Testis (tissue), 3 donors: ENCODE results near the gene RERE. TPM values are rescaled to one million over a fixed set of nuclear protein-coding genes. Genes with fewer than 3 reads are reported as not detected.

ENCODE experiments used
- DNase-seq: peaks from one replicate; pipeline ENCODE4 v3.0.0-alpha.2; 2019
- H3K27ac ChIP-seq, 2 donors: fragments of 200-600 bp; sonication (generic); one replicate each; pipeline ENCODE4 v1.5.1; 2019
- H3K27me3 ChIP-seq: fragments of 200-600 bp; sonication (generic); one replicate; pipeline ENCODE4 v1.5.1; 2019
- H3K36me3 ChIP-seq: fragments of 200-600 bp; sonication (generic); one replicate; pipeline ENCODE4 v1.5.1; 2017; ENCODE audit warnings: low read depth; ENCODE audit errors: missing control alignments
- H3K4me1 ChIP-seq: fragments of 200-600 bp; sonication (generic); one replicate; pipeline ENCODE4 v1.5.1; 2019
- H3K4me3 ChIP-seq, 2 donors: fragments of 200-600 bp; sonication (generic); one replicate each; pipeline ENCODE4 v1.5.1; 2017 to 2019
- H3K9me3 ChIP-seq: fragments of 200-600 bp; sonication (generic); one replicate; pipeline ENCODE4 v1.5.1; 2017
- CTCF ChIP-seq, 3 experiments: fragments of 450-650 bp in 2 of 3; fragments of 200-600 bp in 1 of 3; sonication (generic) in 1 of 3; IDR thresholded peaks; one replicate each; pipeline ENCODE4 v1.5.1; 2016 to 2019; ENCODE audit warnings: antibody characterized with exemption in 3 of 3, mild to moderate bottlenecking in 2 of 3, moderate library complexity in 1 of 3
- POLR2A ChIP-seq: fragments of 450-650 bp; IDR thresholded peaks from one replicate; pipeline ENCODE4 v1.6.1; 2017; ENCODE audit warnings: antibody characterized with exemption, mild to moderate bottlenecking, moderate library complexity
- WGBS, 2 donors: methylation state at CpG; one replicate each; pipeline ENCODE4 v1.1.5; 2018; 5-methylcytosine and 5-hydroxymethylcytosine counted together
- intact Hi-C: fragments of 100-400 bp; cut with DNase I; formaldehyde crosslinking; loops from one replicate; pipeline ENCODE4 v1.15.1; 2023; ENCODE audit warnings: low total_unique reads
- polyA plus RNA-seq: library from polyadenylated mRNA; stranded (reverse); fragments of 350-450 nt; fragmentation: Illumina TruSeq; extraction: RNeasy Lipid Tissue Mini Kit (QIAGEN cat#74804); gene quantifications from one replicate; pipeline ENCODE4 v1.2.3, GENCODE V29; 2014; ENCODE audit warnings: low read depth, low replicate concordance; ENCODE audit not compliant: insufficient read depth
- total RNA-seq, 2 donors: library from RNA; depleted of rRNA; stranded (reverse); fragments of >200 nt; gene quantifications; one replicate each; pipeline ENCODE4 v1.2.3, GENCODE V29; 2016

The RERE gene
- total and polyA plus RNA-seq, 3 donors from 2014 or later, result 90.8 to 229 (median 203) TPM

- H3K27ac ChIP-seq, result peak overlapping the region; percentile 56 to 81
- peaks cover 29% of the 10 kb centered on the region for H3K4me1 ChIP-seq
- no peaks in the 10 kb centered on the region for H3K36me3 ChIP-seq
- DNase-seq, result peak; percentile 66
- no peaks in the 10 kb centered on the region for H3K9me3 ChIP-seq
- H3K27me3 ChIP-seq, result no peaks in the 10 kb centered on the region
- TF ChIP-seq CTCF (IDR thresholded peaks at IDR 0.05) (no peak), POLR2A (no peak)
- WGBS, 2 donors, result 35 to 40% methylated on average over 4 of the region's 4 CpGs
- intact Hi-C loops, result no loop called here
- no peak overlapping the region for H3K4me3 ChIP-seq
Measured at GRCh38 chr1:8438489-8438888, 379.0 kb downstream of the RERE start.

- TF ChIP-seq POLR2A (no peak), CTCF (IDR thresholded peaks at IDR 0.05) (no peak)
- WGBS, 2 donors, result 93 to 98% methylated on average over 4 of the region's 4 CpGs
- H3K4me3 ChIP-seq, result no peak overlapping the region
- H3K36me3 ChIP-seq, result no peaks in the 10 kb centered on the region
- no peaks in the 10 kb centered on the region for H3K9me3 ChIP-seq
- peak overlapping the region; percentile 7 to 81 for H3K27ac ChIP-seq
- H3K4me1 ChIP-seq, result peaks cover 33% of the 10 kb centered on the region
- no peaks in the 10 kb centered on the region for H3K27me3 ChIP-seq
- DNase-seq, result no peak
- intact Hi-C loops, result no loop called here
Measured at GRCh38 chr1:8437347-8437746, 380.1 kb downstream of the RERE start.

- Histone ChIP-seq H3K36me3 (no peaks in the 10 kb centered on the region), H3K4me1 (peaks cover 33% of the 10 kb centered on the region), H3K27ac (no peak overlapping the region), H3K4me3 (no peak overlapping the region), H3K9me3 (no peaks in the 10 kb centered on the region), H3K27me3 (no peaks in the 10 kb centered on the region)
- 92 to 93% methylated on average over 3 of the region's 3 CpGs for WGBS, 2 donors
- DNase-seq, result no peak
- no peak for TF ChIP-seq POLR2A
- TF ChIP-seq CTCF (IDR thresholded peaks at IDR 0.05), result no peak
- intact Hi-C loops, result no loop called here
Measured at GRCh38 chr1:8435569-8436071, 381.8 kb downstream of the RERE start.

GRCh38 chr1:8434101-8434500, 383.3 kb downstream of the RERE start:
- intact Hi-C loops, result no loop called here
- no peak for DNase-seq

More at GRCh38 chr1:8434101-8434500, 383.3 kb downstream of the RERE start:
- Histone ChIP-seq H3K4me1 (peaks cover 20% of the 10 kb centered on the region), H3K27me3 (no peaks in the 10 kb centered on the region), H3K9me3 (no peaks in the 10 kb centered on the region), H3K4me3 (no peak overlapping the region), H3K36me3 (no peaks in the 10 kb centered on the region), H3K27ac (no peak overlapping the region)
- TF ChIP-seq POLR2A (no peak), CTCF (IDR thresholded peaks at IDR 0.05) (no peak)
- 92 to 99% methylated on average over 4 of the region's 4 CpGs for WGBS, 2 donors
